Measurements from ENCODE around the gene HOXD8. TPM values are rescaled to one million over a fixed set of nuclear protein-coding genes. Genes with fewer than 3 reads are reported as not detected.

Gene HOXD8
- total RNA-seq, 4 donors from 2014 or later: 1.4 to 6.0 (median 2.6) TPM

DNA sequence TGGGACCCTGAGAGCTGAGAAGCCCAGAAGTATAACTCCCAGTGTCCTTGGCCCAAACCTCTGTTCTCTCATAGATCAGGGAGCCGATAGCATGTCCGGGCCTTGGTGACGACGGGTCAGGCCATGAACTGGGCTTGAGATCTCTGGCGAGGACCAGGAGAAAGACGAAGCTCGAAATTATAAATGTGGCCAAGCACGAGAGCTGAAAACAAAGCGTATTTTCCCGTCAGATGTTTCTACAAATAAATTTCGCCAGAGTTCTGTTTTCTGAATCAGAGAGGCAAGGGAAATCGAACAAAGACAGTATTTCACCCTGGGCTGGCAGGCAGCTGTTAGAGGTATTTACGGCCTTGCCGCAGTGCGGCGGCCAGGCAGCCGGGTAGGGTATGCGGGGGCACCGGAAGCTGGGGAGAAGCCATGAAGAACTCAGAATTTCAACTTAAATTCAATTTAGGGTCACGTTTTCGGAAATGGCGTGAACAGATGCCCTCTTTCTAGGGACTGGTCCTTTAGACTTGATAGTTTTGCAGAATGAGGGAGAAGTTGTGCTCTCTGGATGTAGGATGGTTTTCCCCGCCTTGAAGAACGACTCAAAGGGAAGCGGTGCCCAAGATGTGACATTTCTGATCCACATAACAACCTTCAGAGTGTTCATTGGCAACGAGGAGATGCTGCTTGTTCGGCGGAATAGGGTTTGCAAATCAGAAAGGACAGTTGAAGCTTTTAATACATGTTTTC is 9.6 kb downstream of the HOXD8 start:
- WGBS: 47% methylated on average over 28 of the region's 28 CpGs
- peaks cover 50% of the 10 kb centered on the region for H3K4me1 ChIP-seq
- no peaks in the 10 kb centered on the region for H3K36me3 ChIP-seq
- no peaks in the 10 kb centered on the region for H3K9me3 ChIP-seq
- DNase-seq (ENCODE audit: low spot score in 2 of 2): peak; percentile 56 to 68
- H3K4me3 ChIP-seq: peak overlapping the region; percentile 61
- peaks cover 89% of the 10 kb centered on the region for H3K27me3 ChIP-seq
- H3K27ac ChIP-seq: peak overlapping the region; percentile 78
- TF ChIP-seq EP300 (IDR thresholded peaks at IDR 0.05) (no peak), POLR2A (IDR thresholded peaks at IDR 0.05) (no peak), POLR2AphosphoS5 (IDR thresholded peaks at IDR 0.05) (no peak)
- TF ChIP-seq, protein P1, sequence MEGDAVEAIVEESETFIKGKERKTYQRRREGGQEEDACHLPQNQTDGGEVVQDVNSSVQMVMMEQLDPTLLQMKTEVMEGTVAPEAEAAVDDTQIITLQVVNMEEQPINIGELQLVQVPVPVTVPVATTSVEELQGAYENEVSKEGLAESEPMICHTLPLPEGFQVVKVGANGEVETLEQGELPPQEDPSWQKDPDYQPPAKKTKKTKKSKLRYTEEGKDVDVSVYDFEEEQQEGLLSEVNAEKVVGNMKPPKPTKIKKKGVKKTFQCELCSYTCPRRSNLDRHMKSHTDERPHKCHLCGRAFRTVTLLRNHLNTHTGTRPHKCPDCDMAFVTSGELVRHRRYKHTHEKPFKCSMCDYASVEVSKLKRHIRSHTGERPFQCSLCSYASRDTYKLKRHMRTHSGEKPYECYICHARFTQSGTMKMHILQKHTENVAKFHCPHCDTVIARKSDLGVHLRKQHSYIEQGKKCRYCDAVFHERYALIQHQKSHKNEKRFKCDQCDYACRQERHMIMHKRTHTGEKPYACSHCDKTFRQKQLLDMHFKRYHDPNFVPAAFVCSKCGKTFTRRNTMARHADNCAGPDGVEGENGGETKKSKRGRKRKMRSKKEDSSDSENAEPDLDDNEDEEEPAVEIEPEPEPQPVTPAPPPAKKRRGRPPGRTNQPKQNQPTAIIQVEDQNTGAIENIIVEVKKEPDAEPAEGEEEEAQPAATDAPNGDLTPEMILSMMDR (IDR thresholded peaks at IDR 0.05): no peak

DNA sequence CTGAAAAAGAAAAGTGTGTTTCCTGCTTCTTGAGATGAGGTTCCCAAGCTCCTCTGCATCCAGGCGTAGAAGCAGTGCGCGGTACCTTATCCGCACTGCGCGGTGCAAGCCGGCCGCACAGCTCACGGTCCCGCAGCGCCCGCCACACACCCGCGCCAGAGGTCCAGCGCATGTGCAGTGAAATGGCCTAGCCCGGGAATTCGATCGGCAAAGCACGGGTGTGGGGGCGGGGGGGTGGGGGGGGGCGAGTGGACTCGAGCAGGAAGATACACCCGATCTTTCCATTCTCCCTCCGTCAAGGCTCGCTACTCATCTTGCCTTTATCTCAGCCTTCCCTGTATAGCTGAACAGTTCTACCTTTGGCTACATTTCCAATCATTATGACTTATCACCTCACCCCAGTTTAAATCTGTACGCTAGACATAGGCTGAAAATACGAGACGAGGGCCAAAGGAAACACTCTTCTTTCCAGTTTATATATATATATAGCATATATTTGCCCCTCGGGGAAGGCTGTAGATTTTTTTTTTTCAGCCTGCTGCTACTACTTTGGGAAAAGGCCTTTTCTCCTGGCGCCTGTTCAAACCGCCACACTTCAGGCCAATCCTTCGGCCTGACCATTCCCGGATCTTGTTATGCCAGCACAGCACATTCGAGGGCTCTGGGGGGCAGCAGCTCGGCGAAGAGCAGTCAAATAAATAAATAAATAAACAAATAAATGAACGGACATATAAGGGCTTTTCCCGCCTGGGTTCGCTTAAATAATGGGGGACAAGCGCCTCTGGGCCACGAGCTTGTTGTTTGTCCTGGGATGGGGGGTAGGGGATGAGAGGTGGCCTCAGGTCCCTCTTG is 10.4 kb downstream of the HOXD8 start:
- no peaks in the 10 kb centered on the region for H3K36me3 ChIP-seq
- 17% methylated on average over 25 of the region's 41 CpGs for WGBS
- no peaks in the 10 kb centered on the region for H3K9me3 ChIP-seq
- peaks cover 48% of the 10 kb centered on the region for H3K4me1 ChIP-seq
- H3K4me3 ChIP-seq: peak overlapping the region; percentile 61
- peak; percentile 69 to 72 for DNase-seq (ENCODE audit: low spot score in 2 of 2)
- H3K27ac ChIP-seq: peak overlapping the region; percentile 78
- H3K27me3 ChIP-seq: peaks cover 86% of the 10 kb centered on the region
- no peak for TF ChIP-seq EP300 (IDR thresholded peaks at IDR 0.05)
- no peak for TF ChIP-seq POLR2A (IDR thresholded peaks at IDR 0.05)
- TF ChIP-seq, protein P1 (IDR thresholded peaks at IDR 0.05): no peak
- no peak for TF ChIP-seq POLR2AphosphoS5 (IDR thresholded peaks at IDR 0.05)

DNA sequence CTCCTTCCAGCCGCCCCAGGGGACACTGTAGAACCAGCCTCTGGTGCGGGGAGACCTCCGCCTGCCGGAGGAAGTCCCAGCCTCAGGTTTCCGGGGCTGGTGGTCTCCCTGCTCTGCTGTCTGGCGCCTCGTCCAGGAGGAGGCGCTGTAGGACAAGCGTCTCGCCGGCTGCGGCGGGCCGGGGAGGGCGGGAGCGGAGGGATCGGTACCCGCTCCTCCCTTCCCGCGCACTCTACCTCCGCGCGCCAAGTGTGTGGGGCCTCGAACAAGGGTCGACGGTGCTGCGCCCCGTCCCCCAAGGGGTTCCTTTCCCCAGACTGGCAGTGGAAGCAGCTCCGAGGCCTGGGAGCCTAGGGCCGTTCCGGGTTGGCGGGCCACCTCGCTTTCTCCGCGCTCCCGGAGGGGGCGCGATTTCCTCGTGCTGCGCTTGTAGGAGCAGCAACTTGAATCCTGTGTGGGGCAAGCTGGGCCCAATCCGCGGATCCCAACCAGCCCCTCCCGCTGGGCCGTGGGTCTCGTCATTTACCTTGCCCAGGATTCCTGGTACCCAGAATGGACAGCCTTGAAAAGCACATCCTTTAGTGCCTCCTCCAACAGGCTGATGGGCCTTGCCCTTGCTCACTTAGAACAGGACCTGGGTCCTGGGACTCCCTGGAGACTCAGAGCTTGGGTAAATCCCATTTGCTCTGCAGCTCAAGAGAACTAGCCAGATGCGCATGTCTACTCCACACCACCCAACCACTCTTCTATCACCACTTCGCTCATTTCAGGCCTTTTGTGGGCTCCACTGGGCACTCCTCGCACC is 11.2 kb downstream of the HOXD8 start:
- Histone ChIP-seq H3K27ac (peak overlapping the region; percentile 78), H3K4me1 (peaks cover 39% of the 10 kb centered on the region), H3K36me3 (no peaks in the 10 kb centered on the region), H3K9me3 (no peaks in the 10 kb centered on the region), H3K27me3 (peaks cover 82% of the 10 kb centered on the region), H3K4me3 (peak overlapping the region; percentile 61)
- DNase-seq (ENCODE audit: low spot score in 2 of 2): peak; percentile 84 to 86
- WGBS: 22% methylated on average over 13 of the region's 48 CpGs
- no peak for TF ChIP-seq POLR2A (IDR thresholded peaks at IDR 0.05)
- TF ChIP-seq EP300 (IDR thresholded peaks at IDR 0.05): no peak
- TF ChIP-seq, protein P1 (IDR thresholded peaks at IDR 0.05): peak; percentile 73 to 92
- peak in 1 of 3 donors; percentile 21 for TF ChIP-seq POLR2AphosphoS5 (IDR thresholded peaks at IDR 0.05)

DNA sequence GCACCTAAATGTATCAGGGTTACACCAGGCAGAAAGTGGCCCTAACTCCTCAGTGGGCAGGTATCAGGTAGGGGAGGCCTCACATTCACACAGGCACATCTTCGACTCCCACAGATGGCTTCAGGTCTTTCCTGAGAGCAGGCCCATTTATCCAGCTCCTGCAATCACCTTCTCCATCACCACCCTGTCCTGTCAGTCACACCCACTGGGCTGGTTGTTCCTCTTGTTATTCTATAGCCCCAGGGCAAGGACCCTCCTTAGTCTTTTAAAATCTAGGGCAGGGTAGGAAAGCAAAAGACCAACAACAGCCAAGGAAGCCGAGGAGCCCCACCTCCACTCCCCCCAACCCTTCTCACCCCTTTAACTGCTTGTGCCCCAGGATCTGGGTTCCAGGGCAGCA is 12.8 kb downstream of the HOXD8 start:
- Histone ChIP-seq H3K9me3 (no peaks in the 10 kb centered on the region), H3K27ac (no peak overlapping the region), H3K4me3 (no peak overlapping the region), H3K36me3 (no peaks in the 10 kb centered on the region), H3K27me3 (peaks cover 79% of the 10 kb centered on the region), H3K4me1 (peaks cover 30% of the 10 kb centered on the region)
- TF ChIP-seq, protein P1 (IDR thresholded peaks at IDR 0.05): no peak
- TF ChIP-seq POLR2AphosphoS5 (IDR thresholded peaks at IDR 0.05) (no peak), POLR2A (IDR thresholded peaks at IDR 0.05) (no peak), EP300 (IDR thresholded peaks at IDR 0.05) (no peak)
- WGBS: 94% methylated on average over 2 of the region's 2 CpGs
- no peak for DNase-seq (ENCODE audit: low spot score in 2 of 2)

Measured in suprapubic skin (tissue), 4 donors.